ENCODE measurements around the gene SLC6A3. TPM values are rescaled to one million over a fixed set of nuclear protein-coding genes. Genes with fewer than 3 reads are reported as not detected.

The SLC6A3 gene
- total and polyA plus RNA-seq, 2 of the 13 experiments (the other 11 are each of a cell fraction or from before 2014, with no cell fraction given) = 0.01 TPM; not detected in 1

DNA sequence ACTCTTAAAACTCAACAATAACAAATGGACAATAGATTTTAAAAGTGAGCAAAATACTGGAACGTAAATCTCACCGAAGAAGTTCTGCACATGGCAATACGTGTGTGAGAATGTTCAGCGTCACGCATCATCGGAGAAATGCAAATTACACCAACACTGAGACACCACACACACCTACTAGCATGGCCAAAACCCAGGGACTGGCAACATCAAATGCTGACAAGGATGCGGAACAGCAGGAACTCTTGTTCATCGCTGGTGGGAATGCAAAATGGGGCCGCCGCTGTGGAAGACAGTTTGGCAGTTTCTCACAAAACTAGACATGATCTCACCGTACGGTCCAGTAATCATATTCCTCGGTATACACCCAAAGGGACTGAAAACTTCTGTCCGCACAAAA lies 78.7 kb downstream of the SLC6A3 start:
- Histone ChIP-seq H3K79me2 (ENCODE audit: insufficient read depth, low read length) (no peaks in the 10 kb centered on the region), H3K4me1 (ENCODE audit: insufficient read depth, low read length) (no peaks in the 10 kb centered on the region), H3K36me3 (replicated peaks in 1 of 2; ENCODE audit: control insufficient read depth in 1 of 2, insufficient read depth in 2 of 2, low read length in 2 of 2) (no peaks in the 10 kb centered on the region), H3K27ac (ENCODE audit: extremely low read length, insufficient read depth, low read length) (no peak overlapping the region), H3K9me3 (ENCODE audit: low read length) (no peaks in the 10 kb centered on the region), H3K27me3 (ENCODE audit: control insufficient read depth in 1 of 2, insufficient read depth in 2 of 2, low read length in 2 of 2) (peaks cover 1 to 67% of the 10 kb centered on the region in 2 experiments; a peak in 4 of 5 replicates), H4K20me1 (ENCODE audit: insufficient read depth, low read length) (no peaks in the 10 kb centered on the region), H3K4me3 (replicated peaks in 1 of 3; ENCODE audit: insufficient read depth in 1 of 3, low read depth in 2 of 3, low read length in 3 of 3) (no peak overlapping the region), H3K4me2 (ENCODE audit: low read depth, low read length) (no peak overlapping the region), H3K9ac (ENCODE audit: insufficient read depth, low read depth, low read length) (no peak overlapping the region), H2AFZ (ENCODE audit: low read length) (no peak overlapping the region)
- ATAC-seq = no peak
- intact Hi-C loops (cut with micrococcal nuclease; ENCODE audit: unreplicated experiment) (no loop called here), in situ Hi-C loops (cut with HindIII; ENCODE audit: extremely low pct_ligation_motif_present, low pct_unique_long_range_greater_than_20kb) (no loop called here)
- POLR2A ChIA-PET = no interaction called here
- 64% methylated on average over 14 of the region's 14 CpGs for WGBS (ENCODE audit: low lambda C conversion rate)
- no peak for DNase-seq (ENCODE audit: low spot score)
- no peak for FAIRE-seq
- TF ChIP-seq ZNF530 (CRISPR knock-in tag; IDR thresholded peaks at IDR 0.05; ENCODE audit: low read depth) (no peak), SP5 (CRISPR knock-in tag; IDR thresholded peaks at IDR 0.05; ENCODE audit: borderline replicate concordance, low read depth) (no peak), SOX6 (IDR thresholded peaks at IDR 0.05) (no peak), SOX6 (CRISPR knock-in tag; IDR thresholded peaks at IDR 0.05) (no peak), MAZ (IDR thresholded peaks at IDR 0.05; ENCODE audit: borderline replicate concordance, low read depth, low read length) (no peak), MAZ (CRISPR knock-in tag; IDR thresholded peaks at IDR 0.05; ENCODE audit: low read depth) (no peak), ZNF576 (CRISPR knock-in tag; IDR thresholded peaks at IDR 0.05) (no peak), ZNF782 (CRISPR knock-in tag; IDR thresholded peaks at IDR 0.05; ENCODE audit: borderline replicate concordance) (no peak), ZFP90 (CRISPR knock-in tag; IDR thresholded peaks at IDR 0.05; ENCODE audit: borderline replicate concordance) (no peak), WIZ (CRISPR knock-in tag; IDR thresholded peaks at IDR 0.05) (no peak), ESRRA (CRISPR knock-in tag; IDR thresholded peaks at IDR 0.05; ENCODE audit: low read depth) (no peak), ZSCAN22 (CRISPR knock-in tag; IDR thresholded peaks at IDR 0.05) (no peak), PLRG1 (conservative IDR thresholded peaks at IDR 0.05) (no peak)
- TF ChIP-seq, protein P1, sequence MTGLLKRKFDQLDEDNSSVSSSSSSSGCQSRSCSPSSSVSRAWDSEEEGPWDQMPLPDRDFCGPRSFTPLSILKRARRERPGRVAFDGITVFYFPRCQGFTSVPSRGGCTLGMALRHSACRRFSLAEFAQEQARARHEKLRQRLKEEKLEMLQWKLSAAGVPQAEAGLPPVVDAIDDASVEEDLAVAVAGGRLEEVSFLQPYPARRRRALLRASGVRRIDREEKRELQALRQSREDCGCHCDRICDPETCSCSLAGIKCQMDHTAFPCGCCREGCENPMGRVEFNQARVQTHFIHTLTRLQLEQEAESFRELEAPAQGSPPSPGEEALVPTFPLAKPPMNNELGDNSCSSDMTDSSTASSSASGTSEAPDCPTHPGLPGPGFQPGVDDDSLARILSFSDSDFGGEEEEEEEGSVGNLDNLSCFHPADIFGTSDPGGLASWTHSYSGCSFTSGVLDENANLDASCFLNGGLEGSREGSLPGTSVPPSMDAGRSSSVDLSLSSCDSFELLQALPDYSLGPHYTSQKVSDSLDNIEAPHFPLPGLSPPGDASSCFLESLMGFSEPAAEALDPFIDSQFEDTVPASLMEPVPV (CRISPR knock-in tag; IDR thresholded peaks at IDR 0.05) = no peak
- TF ChIP-seq, protein P2, sequence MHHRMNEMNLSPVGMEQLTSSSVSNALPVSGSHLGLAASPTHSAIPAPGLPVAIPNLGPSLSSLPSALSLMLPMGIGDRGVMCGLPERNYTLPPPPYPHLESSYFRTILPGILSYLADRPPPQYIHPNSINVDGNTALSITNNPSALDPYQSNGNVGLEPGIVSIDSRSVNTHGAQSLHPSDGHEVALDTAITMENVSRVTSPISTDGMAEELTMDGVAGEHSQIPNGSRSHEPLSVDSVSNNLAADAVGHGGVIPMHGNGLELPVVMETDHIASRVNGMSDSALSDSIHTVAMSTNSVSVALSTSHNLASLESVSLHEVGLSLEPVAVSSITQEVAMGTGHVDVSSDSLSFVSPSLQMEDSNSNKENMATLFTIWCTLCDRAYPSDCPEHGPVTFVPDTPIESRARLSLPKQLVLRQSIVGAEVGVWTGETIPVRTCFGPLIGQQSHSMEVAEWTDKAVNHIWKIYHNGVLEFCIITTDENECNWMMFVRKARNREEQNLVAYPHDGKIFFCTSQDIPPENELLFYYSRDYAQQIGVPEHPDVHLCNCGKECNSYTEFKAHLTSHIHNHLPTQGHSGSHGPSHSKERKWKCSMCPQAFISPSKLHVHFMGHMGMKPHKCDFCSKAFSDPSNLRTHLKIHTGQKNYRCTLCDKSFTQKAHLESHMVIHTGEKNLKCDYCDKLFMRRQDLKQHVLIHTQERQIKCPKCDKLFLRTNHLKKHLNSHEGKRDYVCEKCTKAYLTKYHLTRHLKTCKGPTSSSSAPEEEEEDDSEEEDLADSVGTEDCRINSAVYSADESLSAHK (CRISPR knock-in tag; IDR thresholded peaks at IDR 0.05; ENCODE audit: borderline replicate concordance) = no peak
- CTCF ChIA-PET (ENCODE audit: low intra/inter-chr PET ratio, low total read pairs) = no interaction called here
- BruUV-seq (replicated peaks) = no TSS peak
